AG10803 (cell line): ENCODE data around the gene THAP4.
A peak's percentile ranks its signal among the peaks of the same experiment; 100 is the strongest.

Source experiments
- DNase-seq: peaks from one replicate; pipeline ENCODE4 v3.0.0; 2010; ENCODE audit warnings: low read depth
- H3K4me3 ChIP-seq: 2 replicates; pipeline ENCODE4 v1.5.1; 2011; ENCODE audit warnings: mild to moderate bottlenecking, low read length, control low read depth
- TF ChIP-seq, protein P1 (sequence below): conservative IDR thresholded peaks from 2 replicates; pipeline ENCODE4 v1.5.1; 2011; ENCODE audit warnings: mild to moderate bottlenecking, low read length, control low read depth, inconsistent platforms

The THAP4 gene

DNA sequence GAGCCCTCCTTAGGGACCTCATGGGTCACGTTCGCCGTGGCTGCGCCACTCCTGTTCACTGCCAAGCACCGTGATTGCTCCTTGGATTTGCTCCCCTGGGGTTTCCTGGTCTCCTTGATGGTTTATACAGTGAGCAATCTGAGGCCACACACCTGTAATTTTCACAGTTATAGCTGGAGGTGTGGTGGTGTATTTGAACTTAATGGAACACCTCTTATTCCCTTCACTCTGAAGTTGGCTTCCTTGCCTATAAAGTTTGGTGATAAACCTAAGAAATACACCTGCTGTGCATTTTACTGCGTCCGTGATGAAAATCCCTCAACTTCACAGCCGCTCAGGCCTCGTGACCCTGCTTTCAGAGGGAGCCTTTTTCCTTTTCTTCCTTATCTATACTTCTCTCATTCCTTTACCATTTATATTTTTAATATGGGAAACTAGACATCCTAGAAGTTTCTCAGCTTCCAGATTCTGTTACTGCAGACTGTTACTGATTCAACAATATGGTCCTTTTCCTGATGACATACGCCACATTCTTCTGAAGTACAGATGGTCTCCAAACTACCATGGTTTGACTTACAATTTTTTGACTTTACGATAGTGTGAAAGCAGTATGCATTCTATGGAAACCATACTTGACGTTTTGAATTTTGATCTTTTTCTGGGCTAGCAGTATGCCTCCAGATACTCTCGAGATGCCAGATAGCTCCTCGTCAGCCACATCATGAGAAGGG lies 9.1 kb upstream of the THAP4 start:
- TF ChIP-seq, protein P1, sequence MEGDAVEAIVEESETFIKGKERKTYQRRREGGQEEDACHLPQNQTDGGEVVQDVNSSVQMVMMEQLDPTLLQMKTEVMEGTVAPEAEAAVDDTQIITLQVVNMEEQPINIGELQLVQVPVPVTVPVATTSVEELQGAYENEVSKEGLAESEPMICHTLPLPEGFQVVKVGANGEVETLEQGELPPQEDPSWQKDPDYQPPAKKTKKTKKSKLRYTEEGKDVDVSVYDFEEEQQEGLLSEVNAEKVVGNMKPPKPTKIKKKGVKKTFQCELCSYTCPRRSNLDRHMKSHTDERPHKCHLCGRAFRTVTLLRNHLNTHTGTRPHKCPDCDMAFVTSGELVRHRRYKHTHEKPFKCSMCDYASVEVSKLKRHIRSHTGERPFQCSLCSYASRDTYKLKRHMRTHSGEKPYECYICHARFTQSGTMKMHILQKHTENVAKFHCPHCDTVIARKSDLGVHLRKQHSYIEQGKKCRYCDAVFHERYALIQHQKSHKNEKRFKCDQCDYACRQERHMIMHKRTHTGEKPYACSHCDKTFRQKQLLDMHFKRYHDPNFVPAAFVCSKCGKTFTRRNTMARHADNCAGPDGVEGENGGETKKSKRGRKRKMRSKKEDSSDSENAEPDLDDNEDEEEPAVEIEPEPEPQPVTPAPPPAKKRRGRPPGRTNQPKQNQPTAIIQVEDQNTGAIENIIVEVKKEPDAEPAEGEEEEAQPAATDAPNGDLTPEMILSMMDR: no peak
- no peak for DNase-seq
- no peak overlapping the region for H3K4me3 ChIP-seq

DNA sequence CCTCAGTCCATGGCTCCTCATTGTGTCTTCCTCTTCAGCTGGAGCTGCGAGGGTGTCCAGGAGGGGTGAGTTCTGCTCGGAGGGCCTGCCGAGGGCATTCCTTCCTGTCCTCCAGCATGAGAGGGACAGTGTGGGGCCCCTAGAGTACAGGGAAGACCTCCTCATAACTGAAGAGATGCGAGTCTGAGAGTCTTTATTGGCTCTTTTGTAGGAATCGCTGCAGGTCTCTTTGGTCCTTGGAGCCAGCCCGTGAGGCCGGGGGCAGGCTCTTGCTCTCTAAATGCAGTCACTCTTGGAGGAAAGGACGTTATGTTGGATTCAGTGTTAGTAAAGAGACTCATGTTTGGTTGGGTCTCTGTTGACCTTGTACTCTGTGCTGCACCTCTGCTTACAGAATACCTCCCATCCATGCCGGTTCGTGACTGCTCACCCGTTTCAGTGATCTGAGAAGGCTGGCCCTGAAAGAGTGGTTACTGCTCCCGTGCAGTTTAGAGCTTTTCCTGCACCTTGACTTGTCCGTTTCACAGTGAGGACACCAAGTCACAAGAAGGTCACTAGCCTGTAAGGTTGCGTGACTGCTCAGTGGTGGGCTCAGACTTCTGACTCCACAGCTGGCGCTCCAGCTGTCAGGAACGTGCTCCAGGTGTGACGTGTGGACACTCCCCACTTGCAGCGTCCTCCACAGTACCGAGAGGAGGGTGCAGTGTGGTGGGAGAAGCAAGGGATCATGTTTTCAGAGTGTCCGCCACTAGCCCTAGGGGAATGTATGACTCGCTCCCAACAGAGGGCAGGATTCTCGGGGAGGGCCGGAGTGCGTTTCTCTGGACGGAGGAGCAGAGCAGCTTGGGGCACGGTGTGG lies 8.3 kb upstream of the THAP4 start:
- DNase-seq: no peak
- H3K4me3 ChIP-seq: no peak overlapping the region
- TF ChIP-seq, protein P1: no peak

GRCh38 chr2:241641631-241642030 lies 4.7 kb upstream of the THAP4 start:
- TF ChIP-seq, protein P1: no peak
- H3K4me3 ChIP-seq: no peak overlapping the region
- DNase-seq: no peak

GRCh38 chr2:241640165-241640795 lies 3.3 kb upstream of the THAP4 start:
- TF ChIP-seq, protein P1: no peak
- no peak for DNase-seq
- H3K4me3 ChIP-seq: no peak overlapping the region

DNA sequence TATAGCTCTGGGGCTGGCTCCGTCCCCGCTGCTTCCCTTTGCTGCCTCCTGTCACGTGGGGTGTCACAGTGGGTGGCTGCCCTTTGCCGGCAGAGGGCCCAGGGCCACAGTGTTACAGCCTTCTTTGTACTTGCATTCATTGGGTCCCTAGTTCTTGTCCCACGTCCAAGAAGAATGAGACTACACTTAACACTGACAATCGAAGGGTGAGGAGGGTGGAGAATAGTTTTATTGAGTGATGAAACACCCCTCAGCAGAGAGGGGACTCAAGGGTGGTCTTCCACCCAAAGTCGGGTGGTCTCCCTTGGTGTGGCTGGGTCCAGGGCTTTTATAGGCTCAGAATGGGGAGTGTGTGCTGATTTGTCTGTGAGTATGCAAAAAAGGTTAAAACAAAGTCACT lies 2.4 kb upstream of the THAP4 start:
- no peak overlapping the region for H3K4me3 ChIP-seq
- TF ChIP-seq, protein P1: no peak
- DNase-seq: no peak

DNA sequence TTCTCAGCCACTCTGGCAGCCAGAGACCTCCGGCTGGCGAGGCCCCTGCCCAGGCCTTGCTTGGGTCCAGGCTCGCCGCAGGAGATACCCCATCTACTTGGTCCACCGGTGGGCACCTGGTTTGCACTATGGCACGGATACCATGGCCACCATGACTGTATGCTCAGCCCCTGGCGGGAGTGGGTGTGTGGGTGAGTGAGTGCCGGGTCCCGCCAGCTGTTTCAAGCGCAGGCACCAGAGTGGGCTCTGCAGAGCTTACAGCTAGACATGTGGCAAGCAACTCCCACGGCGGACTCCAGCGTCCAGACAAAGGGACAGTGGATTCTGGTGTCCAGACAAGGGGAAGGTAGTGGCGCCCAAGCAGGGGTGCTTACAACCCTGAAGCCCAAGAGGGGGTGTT lies 2.0 kb upstream of the THAP4 start:
- H3K4me3 ChIP-seq: peak overlapping the region; percentile 84
- TF ChIP-seq, protein P1: no peak
- DNase-seq: no peak
